HG02840 (cell line): ENCODE results near the gene MTHFSD.

Source experiments
- ATAC-seq: cut with Tn5 transposase; IDR thresholded peaks from one replicate; pipeline ENCODE4 v1.9.1; 2021; ENCODE audit warnings: mild to moderate bottlenecking, moderate library complexity, moderate number of reproducible peaks; ENCODE audit not compliant: unreplicated experiment, low FRiP score

Gene MTHFSD

GRCh38 chr16:86504315-86505184 is 50.5 kb downstream of the MTHFSD start:
- ATAC-seq: no peak

- ATAC-seq: no peak
Measured at GRCh38 chr16:86503830-86504229, 51.2 kb downstream of the MTHFSD start.

- ATAC-seq: no peak
Measured at GRCh38 chr16:86502856-86503748, 51.9 kb downstream of the MTHFSD start.

- no peak for ATAC-seq
Measured at GRCh38 chr16:86501989-86502855, 52.8 kb downstream of the MTHFSD start.

GRCh38 chr16:86500708-86501510 is 54.1 kb downstream of the MTHFSD start:
- no peak for ATAC-seq

- no peak for ATAC-seq
Measured at GRCh38 chr16:86499889-86500707, 54.9 kb downstream of the MTHFSD start.

GRCh38 chr16:86499440-86499786 is 55.6 kb downstream of the MTHFSD start:
- ATAC-seq: no peak

- ATAC-seq: no peak
Measured at GRCh38 chr16:86498671-86499439, 56.2 kb downstream of the MTHFSD start.

GRCh38 chr16:86498155-86498670 is 56.8 kb downstream of the MTHFSD start:
- ATAC-seq: no peak

- ATAC-seq: no peak
Measured at GRCh38 chr16:86497551-86498021, 57.4 kb downstream of the MTHFSD start.

GRCh38 chr16:86496929-86497461 is 58.0 kb downstream of the MTHFSD start:
- ATAC-seq: no peak

- no peak for ATAC-seq
Measured at GRCh38 chr16:86496262-86496928, 58.6 kb downstream of the MTHFSD start.

- no peak for ATAC-seq
Measured at GRCh38 chr16:86495756-86496261, 59.2 kb downstream of the MTHFSD start.

GRCh38 chr16:86495357-86495701 is 59.7 kb downstream of the MTHFSD start:
- ATAC-seq: no peak

- no peak for ATAC-seq
Measured at GRCh38 chr16:86494565-86495356, 60.3 kb downstream of the MTHFSD start.

GRCh38 chr16:86494039-86494564 is 60.9 kb downstream of the MTHFSD start:
- ATAC-seq: no peak
